Measurements from ENCODE around the gene PIP5K1C. TPM values are rescaled to one million over a fixed set of nuclear protein-coding genes. Genes with fewer than 3 reads are reported as not detected.

The PIP5K1C gene
- total RNA-seq, 4 donors from 2014 or later = 12.0 to 25.3 (median 15.2) TPM

GRCh38 chr19:3716147-3716668, 15.9 kb upstream of the PIP5K1C start:
- DNase-seq = no peak
- H3K4me1 ChIP-seq = peaks cover 19 to 76% (median 25%) of the 10 kb centered on the region in 3 donors
- H3K9me3 ChIP-seq = no peaks in the 10 kb centered on the region
- WGBS, 2 donors = 60 to 63% methylated on average over 2 to 16 of the region's 16 CpGs
- no peak overlapping the region for H3K27ac ChIP-seq
- H3K4me3 ChIP-seq = no peak overlapping the region
- intact Hi-C loops (cut with DNase I) = no loop called here
- TF ChIP-seq POLR2A (IDR thresholded peaks at IDR 0.05) = no peak
- no peak for TF ChIP-seq CTCF (IDR thresholded peaks at IDR 0.05)
- H3K27me3 ChIP-seq = peaks cover 3 to 28% (median 3%) of the 10 kb centered on the region in 4 donors
- H3K36me3 ChIP-seq = no peaks in the 10 kb centered on the region

- no peak for DNase-seq
- WGBS, 2 donors = 26 to 28% methylated on average over 19 of the region's 23 CpGs
- Histone ChIP-seq H3K9me3 (no peaks in the 10 kb centered on the region), H3K36me3 (no peaks in the 10 kb centered on the region), H3K27ac (peak overlapping the region; percentile 66 to 82 (median 75)), H3K27me3 (peaks cover 0 to 5% (median 0%) of the 10 kb centered on the region in 4 donors), H3K4me3 (peak overlapping the region in 2 of 4 donors; percentile 0 to 44), H3K4me1 (peaks cover 13 to 75% (median 22%) of the 10 kb centered on the region in 3 donors)
- intact Hi-C loops (cut with DNase I) = no loop called here
- TF ChIP-seq CTCF (IDR thresholded peaks at IDR 0.05) (no peak), POLR2A (IDR thresholded peaks at IDR 0.05) (no peak)
Measured at GRCh38 chr19:3712663-3713611, 12.7 kb upstream of the PIP5K1C start.

GRCh38 chr19:3710265-3710812, 10.1 kb upstream of the PIP5K1C start:
- peak overlapping the region in 1 of 4 donors; percentile 21 for H3K27ac ChIP-seq
- peaks cover 13 to 63% (median 22%) of the 10 kb centered on the region in 3 donors for H3K4me1 ChIP-seq
- H3K4me3 ChIP-seq = peak overlapping the region in 1 of 4 donors; percentile 8

GRCh38 chr19:3708207-3708931, 8.1 kb upstream of the PIP5K1C start, which contains the start of gene TJP3:
TJP3 (plus strand) TSS chr19:3708384; CDS start chr19:3728433, 20,049 bp downstream.
- Histone ChIP-seq H3K4me3 (peak within 1 kb of the TSS; percentile 18 to 49 (median 48)), H3K27ac (peak within 1 kb of the TSS; percentile 67 to 87 (median 76)), H3K27me3 (peaks cover 0 to 7% (median 0%) of the 10 kb centered on the region in 4 donors), H3K36me3 (no peaks in the 10 kb centered on the region), H3K4me1 (peaks cover 13 to 54% (median 20%) of the 10 kb centered on the region in 3 donors), H3K9me3 (no peaks in the 10 kb centered on the region)
- intact Hi-C loops (cut with DNase I) = loop anchor here (10.0 kb wide), 1 partner anchor 164 kb away; no protein-coding TSS in a partner anchor
- WGBS, 2 donors = 18 to 31% methylated on average over 4 to 13 of the region's 24 CpGs
- DNase-seq = no peak
- TF ChIP-seq CTCF (IDR thresholded peaks at IDR 0.05) (no peak), POLR2A (IDR thresholded peaks at IDR 0.05) (no peak)

More at GRCh38 chr19:3710265-3710812, 10.1 kb upstream of the PIP5K1C start:
- Histone ChIP-seq H3K27me3 (peaks cover 0 to 7% (median 0%) of the 10 kb centered on the region in 4 donors), H3K9me3 (no peaks in the 10 kb centered on the region), H3K36me3 (no peaks in the 10 kb centered on the region)
- TF ChIP-seq CTCF (IDR thresholded peaks at IDR 0.05) (peak in 1 of 6 experiments; percentile 7), POLR2A (IDR thresholded peaks at IDR 0.05) (no peak)
- 30 to 37% methylated on average over 12 to 13 of the region's 20 CpGs for WGBS, 2 donors
- DNase-seq = no peak
- intact Hi-C loops (cut with DNase I) = no loop called here

All from esophagus squamous epithelium (tissue), 5 donors.